ENCODE data around the gene ADAMTSL4. TPM values are rescaled to one million over a fixed set of nuclear protein-coding genes. Genes with fewer than 3 reads are reported as not detected.

ADAMTSL4 gene
- total RNA-seq = 28.8 and 44.2 TPM in 2 replicates
- polyA plus RNA-seq = 51.9 and 65.5 TPM in 2 replicates

DNA sequence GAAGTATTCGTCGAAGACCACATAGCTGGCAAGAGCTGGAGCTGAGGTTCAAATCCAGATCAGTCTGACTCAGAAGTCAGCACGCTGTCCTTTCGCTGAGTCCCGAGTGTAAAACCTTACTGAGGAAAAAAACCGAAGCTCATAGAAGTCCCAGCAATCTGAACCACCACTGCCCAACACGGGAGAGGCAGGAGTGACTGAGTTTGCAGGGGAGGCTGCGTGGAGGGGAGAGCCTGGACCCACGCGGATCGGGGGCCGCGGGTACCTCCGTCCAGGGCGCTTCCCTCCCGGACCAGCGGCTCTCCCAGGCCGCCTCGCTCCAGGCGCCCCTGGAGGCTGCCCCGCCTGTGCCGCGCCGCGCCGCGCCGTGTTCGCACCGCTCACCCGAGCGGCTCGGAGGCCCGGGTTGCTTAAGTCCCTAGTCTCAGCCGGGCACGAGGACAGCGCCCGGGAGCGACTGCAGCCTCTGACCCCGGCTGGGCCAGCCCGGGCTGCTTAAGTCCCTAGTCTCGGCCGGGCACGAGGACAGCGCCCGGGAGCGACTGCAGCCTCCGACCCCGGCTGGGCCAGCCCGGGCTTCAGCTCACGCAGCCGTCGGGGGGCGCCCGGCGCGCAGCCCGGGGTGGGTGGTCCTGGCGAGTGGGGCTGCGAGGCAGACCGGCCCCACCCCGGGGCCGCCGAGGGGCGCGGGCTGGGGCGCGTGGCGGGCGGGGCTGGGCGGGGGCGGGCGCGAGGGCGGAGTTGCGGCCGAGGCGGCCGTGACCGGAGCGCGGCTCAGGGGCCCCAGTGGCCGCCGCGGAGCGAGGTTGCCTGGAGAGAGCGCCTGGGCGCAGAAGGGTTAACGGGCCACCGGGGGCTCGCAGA is at the start of gene ADAMTSL4:
Gene ADAMTSL4 (plus strand): TSS at position 777 of the 864 bp plus-strand sequence. CDS start 2,881 bp downstream, outside the sequence.
- Histone ChIP-seq H3K9me3 (ENCODE audit: low read depth) (no peaks in the 10 kb centered on the region), H3K4me1 (ENCODE audit: low read depth) (peaks cover 20% of the 10 kb centered on the region), H3K27me3 (no peaks in the 10 kb centered on the region), H3K36me3 (no peaks in the 10 kb centered on the region), H3K4me3 (peak within 1 kb of the TSS; percentile 43), H3K27ac (peak within 1 kb of the TSS; percentile 73)
- DNase-seq (ENCODE audit: low read depth in 1 of 2, low spot score in 1 of 2) = peak; percentile 84 to 87
- TF ChIP-seq CTCF (IDR thresholded peaks at IDR 0.05; ENCODE audit: low read depth, low read length) = peak; percentile 34

GRCh38 chr1:150505431-150505830 is 43.8 kb upstream of the ADAMTSL4 start:
- TF ChIP-seq CTCF (IDR thresholded peaks at IDR 0.05; ENCODE audit: low read depth, low read length) = no peak
- DNase-seq (ENCODE audit: low read depth in 1 of 2, low spot score in 1 of 2) = no peak
- Histone ChIP-seq H3K4me1 (ENCODE audit: low read depth) (peaks cover 9% of the 10 kb centered on the region), H3K4me3 (no peak overlapping the region), H3K27ac (peak overlapping the region; percentile 76), H3K36me3 (peaks cover 26% of the 10 kb centered on the region), H3K9me3 (ENCODE audit: low read depth) (no peaks in the 10 kb centered on the region), H3K27me3 (no peaks in the 10 kb centered on the region)

DNA sequence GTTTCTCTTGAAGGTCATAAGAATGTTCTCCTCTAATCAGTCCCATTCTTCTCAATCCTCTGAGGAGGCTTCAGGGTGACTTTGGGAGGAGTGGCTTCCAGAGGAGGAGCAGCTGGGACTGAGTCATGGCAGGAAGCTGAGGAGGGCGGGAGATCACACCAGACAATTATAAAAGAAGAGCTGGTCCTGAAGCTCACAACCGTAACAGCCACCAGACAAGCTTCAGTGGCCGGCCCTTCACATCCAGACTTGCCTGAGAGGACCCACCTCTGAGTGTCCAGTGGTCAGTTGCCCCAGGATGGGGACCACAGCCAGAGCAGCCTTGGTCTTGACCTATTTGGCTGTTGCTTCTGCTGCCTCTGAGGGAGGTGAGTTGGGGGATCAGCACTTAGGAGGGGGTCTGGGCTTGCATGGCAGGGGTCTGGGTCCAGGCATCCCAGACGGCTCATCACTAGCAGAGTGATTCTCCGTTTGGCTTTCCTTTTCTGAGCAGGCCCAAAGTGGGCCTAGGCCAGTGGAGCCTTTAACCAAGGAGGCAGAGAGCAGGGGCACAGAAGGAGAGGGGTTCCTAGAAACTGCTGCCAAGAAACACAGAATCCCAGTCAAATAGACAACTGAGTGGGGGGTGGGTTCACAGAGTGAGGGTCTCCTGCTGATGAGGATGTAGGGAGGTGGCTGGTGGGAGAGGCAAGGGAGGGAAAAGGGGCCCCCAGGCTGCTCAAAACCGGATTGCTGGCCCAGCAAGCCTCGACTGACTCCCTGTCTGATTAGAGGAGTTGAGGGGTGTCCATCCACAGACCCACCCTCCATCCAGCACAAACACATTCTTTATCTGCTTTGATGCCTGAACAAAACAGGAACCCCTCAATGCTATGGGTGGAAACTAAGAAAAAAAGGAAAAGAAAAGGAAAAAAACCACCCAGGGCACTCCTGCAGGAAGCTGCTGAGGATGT is 41.0 kb upstream of the ADAMTSL4 start, which contains the start of gene ECM1:
Gene ECM1 (plus strand): TSS at position 198 of the 953 bp plus-strand sequence. CDS start 101 bp downstream, at position 299.
- Histone ChIP-seq H3K4me1 (ENCODE audit: low read depth) (peaks cover 9% of the 10 kb centered on the region), H3K27ac (peak within 1 kb of the TSS; percentile 76), H3K27me3 (no peaks in the 10 kb centered on the region), H3K36me3 (peaks cover 14% of the 10 kb centered on the region), H3K9me3 (ENCODE audit: low read depth) (no peaks in the 10 kb centered on the region), H3K4me3 (no peak within 1 kb of the TSS)
- TF ChIP-seq CTCF (IDR thresholded peaks at IDR 0.05; ENCODE audit: low read depth, low read length) = no peak
- peak in 1 of 2 donors; percentile 78 for DNase-seq (ENCODE audit: low read depth in 1 of 2, low spot score in 1 of 2)

- no peak for TF ChIP-seq CTCF (IDR thresholded peaks at IDR 0.05; ENCODE audit: low read depth, low read length)
- no peak overlapping the region for H3K27ac ChIP-seq
Measured at GRCh38 chr1:150508982-150509381, 40.2 kb upstream of the ADAMTSL4 start.

DNA sequence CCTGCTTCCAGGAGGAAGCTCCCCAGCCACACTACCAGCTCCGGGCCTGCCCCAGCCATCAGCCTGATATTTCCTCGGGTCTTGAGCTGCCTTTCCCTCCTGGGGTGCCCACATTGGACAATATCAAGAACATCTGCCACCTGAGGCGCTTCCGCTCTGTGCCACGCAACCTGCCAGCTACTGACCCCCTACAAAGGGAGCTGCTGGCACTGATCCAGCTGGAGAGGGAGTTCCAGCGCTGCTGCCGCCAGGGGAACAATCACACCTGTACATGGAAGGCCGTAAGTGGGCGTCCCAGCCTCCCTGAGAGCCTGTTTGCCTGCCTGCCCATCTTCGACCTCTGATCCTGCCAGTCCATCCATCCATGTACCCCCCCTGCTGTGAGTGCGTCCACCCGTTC is 37.7 kb upstream of the ADAMTSL4 start:
- no peak for DNase-seq (ENCODE audit: low read depth in 1 of 2, low spot score in 1 of 2)
- TF ChIP-seq CTCF (IDR thresholded peaks at IDR 0.05; ENCODE audit: low read depth, low read length) = no peak
- Histone ChIP-seq H3K27ac (no peak overlapping the region), H3K4me1 (ENCODE audit: low read depth) (peaks cover 11% of the 10 kb centered on the region), H3K27me3 (no peaks in the 10 kb centered on the region), H3K4me3 (no peak overlapping the region), H3K36me3 (no peaks in the 10 kb centered on the region), H3K9me3 (ENCODE audit: low read depth) (no peaks in the 10 kb centered on the region)

More at GRCh38 chr1:150508982-150509381, 40.2 kb upstream of the ADAMTSL4 start:
- peaks cover 9% of the 10 kb centered on the region for H3K4me1 ChIP-seq (ENCODE audit: low read depth)
- no peak overlapping the region for H3K4me3 ChIP-seq
- no peak for DNase-seq (ENCODE audit: low read depth in 1 of 2, low spot score in 1 of 2)
- H3K36me3 ChIP-seq = peaks cover 14% of the 10 kb centered on the region
- no peaks in the 10 kb centered on the region for H3K27me3 ChIP-seq
- no peaks in the 10 kb centered on the region for H3K9me3 ChIP-seq (ENCODE audit: low read depth)

Data from cardiac muscle cell (in vitro differentiated cells and primary cell).